ENCODE results near the gene CTDSPL2.
"Not testable (repeated sequence)": the region's sequence is repeated elsewhere in the genome, so short reads cannot be mapped to it uniquely, and the experiment has no call there.

Gene CTDSPL2

DNA sequence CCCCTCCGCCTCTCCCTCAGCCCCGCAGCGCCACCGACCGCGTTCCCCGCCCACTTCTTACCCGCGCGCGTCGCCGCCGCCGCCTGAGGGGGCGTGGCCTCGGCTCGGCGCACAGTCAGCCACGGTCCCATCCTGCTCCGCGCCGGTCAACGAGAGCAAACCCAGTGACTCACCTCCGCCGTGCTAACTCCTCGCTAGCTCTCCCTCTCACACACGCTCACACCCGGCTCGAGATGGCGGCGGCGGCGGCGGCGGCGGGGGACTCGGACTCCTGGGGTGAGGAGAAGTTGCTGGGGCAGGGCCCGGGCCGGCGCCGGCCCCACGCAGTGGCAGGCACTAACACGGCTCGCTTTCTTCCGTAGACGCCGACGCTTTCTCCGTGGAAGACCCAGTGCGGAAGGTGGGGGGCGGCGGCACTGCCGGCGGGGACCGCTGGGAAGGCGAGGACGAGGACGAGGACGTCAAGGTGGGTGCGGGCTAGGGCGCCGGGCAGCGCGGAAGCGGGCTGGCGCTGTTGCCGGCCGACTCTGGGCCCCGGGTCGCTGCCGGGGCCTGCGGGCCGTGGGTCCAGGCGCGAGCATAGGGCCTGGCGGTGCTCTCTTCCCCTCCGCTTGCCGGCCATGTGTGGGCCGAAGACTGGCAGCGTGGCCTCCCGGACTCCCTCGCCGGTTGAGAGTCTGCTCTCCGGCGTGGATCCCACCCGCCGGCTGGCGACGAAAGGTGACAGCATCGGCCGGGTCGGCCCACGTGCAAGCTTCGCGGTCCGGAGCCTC, 109.7 kb downstream of the CTDSPL2 start, which contains the start of gene EIF3J:
Gene EIF3J, plus strand, starts transcription at position 186 of the 773 bp plus-strand sequence. Its CDS starts 48 bp downstream, at position 234.
- Histone ChIP-seq H3K4me1 (ENCODE audit: control insufficient read depth, insufficient read depth, low read length) (peaks cover 2% of the 10 kb centered on the region), H3K4me3 (ENCODE audit: insufficient read depth, low read depth, low read length) (peak within 1 kb of the TSS; percentile 99), H3K27ac (ENCODE audit: insufficient read depth, low read depth, low read length, poor library complexity, severe bottlenecking) (peak within 1 kb of the TSS; percentile 88), H3K36me3 (ENCODE audit: control insufficient read depth, insufficient read depth, low read length) (no peaks in the 10 kb centered on the region), H3K9me3 (ENCODE audit: control insufficient read depth, low read length) (no peaks in the 10 kb centered on the region), H3K27me3 (ENCODE audit: control insufficient read depth, insufficient read depth, low read length, poor library complexity, severe bottlenecking) (no peaks in the 10 kb centered on the region)
- WGBS, 2 experiments: 0% methylated on average over 96 to 97 of the region's 97 CpGs

DNA sequence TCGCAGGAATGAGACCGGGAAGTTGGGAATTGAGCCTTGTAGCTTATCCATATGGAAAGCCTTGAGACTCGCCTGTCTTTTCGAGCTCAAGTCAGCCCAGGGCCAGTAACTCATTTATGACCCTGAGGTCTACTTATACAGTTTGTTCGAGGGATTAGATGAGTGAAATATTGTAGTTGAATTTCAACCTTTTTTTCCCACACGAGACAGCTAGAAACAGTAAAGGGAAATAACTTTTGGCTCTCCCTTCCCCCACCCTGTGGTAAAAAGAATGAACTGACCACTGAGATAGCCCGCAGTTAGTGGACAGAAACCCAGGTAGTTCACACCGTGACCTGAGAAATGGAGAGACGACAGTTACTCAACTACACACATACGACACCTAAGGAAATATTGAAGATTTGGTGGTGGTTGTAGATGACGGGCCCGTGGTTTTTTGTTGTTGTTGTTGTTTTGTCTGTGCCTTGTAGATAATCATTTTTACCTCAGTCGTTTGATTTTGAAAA, 110.4 kb downstream of the CTDSPL2 start:
- peak overlapping the region; percentile 99 for H3K4me3 ChIP-seq (ENCODE audit: insufficient read depth, low read depth, low read length)
- peaks cover 2% of the 10 kb centered on the region for H3K4me1 ChIP-seq (ENCODE audit: control insufficient read depth, insufficient read depth, low read length)
- H3K27me3 ChIP-seq (ENCODE audit: control insufficient read depth, insufficient read depth, low read length, poor library complexity, severe bottlenecking): no peaks in the 10 kb centered on the region
- H3K27ac ChIP-seq (ENCODE audit: insufficient read depth, low read depth, low read length, poor library complexity, severe bottlenecking): peak overlapping the region; percentile 88
- no peaks in the 10 kb centered on the region for H3K36me3 ChIP-seq (ENCODE audit: control insufficient read depth, insufficient read depth, low read length)
- 20 to 33% methylated on average over 9 to 13 of the region's 13 CpGs for WGBS, 2 experiments
- H3K9me3 ChIP-seq (ENCODE audit: control insufficient read depth, low read length): no peaks in the 10 kb centered on the region

DNA sequence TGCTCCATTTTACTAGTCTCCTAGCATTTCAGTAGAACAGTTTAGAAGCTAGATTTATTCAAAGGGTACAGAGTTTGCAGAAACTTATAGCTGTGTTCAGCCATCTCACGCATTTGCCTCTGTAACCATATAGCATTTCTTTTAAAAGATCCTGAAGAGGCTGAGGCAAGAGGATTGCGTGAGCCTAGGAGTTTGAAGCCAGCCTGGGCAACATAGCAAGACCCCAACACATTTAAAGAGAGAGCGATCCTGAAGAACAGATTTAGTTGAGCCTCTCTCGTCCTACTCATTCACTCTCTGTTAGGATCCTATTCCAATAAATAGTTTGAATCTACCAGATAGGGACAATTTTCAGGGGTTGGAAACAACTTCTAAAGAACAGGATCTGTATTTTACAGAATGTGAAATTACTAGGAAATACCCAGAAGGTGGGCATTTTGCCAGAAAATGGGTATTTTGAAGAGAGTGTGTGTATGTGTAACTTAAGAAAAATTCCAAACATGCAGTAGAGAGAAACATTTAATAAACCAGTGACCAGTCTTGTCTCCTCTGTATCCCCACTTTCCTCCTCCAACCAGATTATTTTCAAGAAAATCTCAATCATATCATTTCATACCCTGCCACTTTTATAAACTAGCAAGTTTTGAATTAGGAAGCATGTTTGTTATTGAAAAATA, 114.0 kb downstream of the CTDSPL2 start:
- Histone ChIP-seq H3K27me3 (ENCODE audit: control insufficient read depth, insufficient read depth, low read length, poor library complexity, severe bottlenecking) (no peaks in the 10 kb centered on the region), H3K9me3 (ENCODE audit: control insufficient read depth, low read length) (no peaks in the 10 kb centered on the region), H3K4me3 (ENCODE audit: insufficient read depth, low read depth, low read length) (no peak overlapping the region), H3K36me3 (ENCODE audit: control insufficient read depth, insufficient read depth, low read length) (no peaks in the 10 kb centered on the region), H3K27ac (ENCODE audit: insufficient read depth, low read depth, low read length, poor library complexity, severe bottlenecking) (no peak overlapping the region), H3K4me1 (ENCODE audit: control insufficient read depth, insufficient read depth, low read length) (peaks cover 2% of the 10 kb centered on the region)
- 95 to 97% methylated on average over 4 of the region's 4 CpGs for WGBS, 2 experiments

DNA sequence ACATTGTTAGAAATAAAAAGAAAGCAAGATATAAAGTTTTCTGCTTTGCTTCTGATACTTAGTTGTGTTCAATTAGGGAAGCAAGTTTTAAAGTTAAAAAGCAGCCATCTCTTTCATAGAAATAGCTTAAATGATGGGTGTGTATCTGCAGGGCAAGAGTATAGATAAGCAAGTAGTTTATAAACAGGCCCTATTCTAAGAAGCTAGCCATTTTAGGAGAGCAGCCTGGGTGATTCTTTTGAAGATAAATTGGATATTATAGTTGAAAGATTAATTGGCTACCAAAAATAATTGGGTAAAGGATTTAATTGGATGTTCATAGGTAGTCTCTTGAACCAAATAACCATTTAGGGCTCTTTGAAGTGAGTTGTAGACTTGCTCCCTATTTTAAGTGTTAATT, 115.2 kb downstream of the CTDSPL2 start:
- Histone ChIP-seq H3K27me3 (ENCODE audit: control insufficient read depth, insufficient read depth, low read length, poor library complexity, severe bottlenecking) (no peaks in the 10 kb centered on the region), H3K9me3 (ENCODE audit: control insufficient read depth, low read length) (no peaks in the 10 kb centered on the region), H3K4me1 (ENCODE audit: control insufficient read depth, insufficient read depth, low read length) (peaks cover 2% of the 10 kb centered on the region), H3K27ac (ENCODE audit: insufficient read depth, low read depth, low read length, poor library complexity, severe bottlenecking) (no peak overlapping the region), H3K4me3 (ENCODE audit: insufficient read depth, low read depth, low read length) (no peak overlapping the region), H3K36me3 (ENCODE audit: control insufficient read depth, insufficient read depth, low read length) (no peaks in the 10 kb centered on the region)

DNA sequence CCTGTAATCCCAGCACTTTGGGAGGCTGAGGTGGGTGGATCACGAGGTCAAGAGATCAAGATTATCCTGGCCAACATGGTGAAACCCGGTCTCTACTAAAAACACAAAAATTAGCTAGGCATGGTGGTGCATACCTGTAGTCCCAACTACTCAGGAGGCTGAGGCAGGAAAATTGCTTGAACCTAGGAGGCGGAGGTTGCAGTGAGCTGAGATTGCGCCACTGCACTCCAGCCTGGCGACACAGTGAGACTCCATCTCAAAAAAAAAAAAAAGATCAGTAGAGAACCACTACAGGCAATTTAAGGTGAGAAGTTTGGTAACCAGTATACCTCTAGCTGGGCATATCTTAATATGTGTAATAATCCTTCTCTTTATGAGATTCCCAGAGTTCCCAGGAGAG, 117.3 kb downstream of the CTDSPL2 start:
- H3K4me3 ChIP-seq (ENCODE audit: insufficient read depth, low read depth, low read length); H3K4me1 ChIP-seq (ENCODE audit: control insufficient read depth, insufficient read depth, low read length); H3K27me3 ChIP-seq (ENCODE audit: control insufficient read depth, insufficient read depth, low read length, poor library complexity, severe bottlenecking); H3K36me3 ChIP-seq (ENCODE audit: control insufficient read depth, insufficient read depth, low read length); H3K9me3 ChIP-seq (ENCODE audit: control insufficient read depth, low read length); H3K27ac ChIP-seq (ENCODE audit: insufficient read depth, low read depth, low read length, poor library complexity, severe bottlenecking): not testable (repeated sequence)
- WGBS, 2 experiments: 94 to 95% methylated on average over 5 of the region's 5 CpGs

DNA sequence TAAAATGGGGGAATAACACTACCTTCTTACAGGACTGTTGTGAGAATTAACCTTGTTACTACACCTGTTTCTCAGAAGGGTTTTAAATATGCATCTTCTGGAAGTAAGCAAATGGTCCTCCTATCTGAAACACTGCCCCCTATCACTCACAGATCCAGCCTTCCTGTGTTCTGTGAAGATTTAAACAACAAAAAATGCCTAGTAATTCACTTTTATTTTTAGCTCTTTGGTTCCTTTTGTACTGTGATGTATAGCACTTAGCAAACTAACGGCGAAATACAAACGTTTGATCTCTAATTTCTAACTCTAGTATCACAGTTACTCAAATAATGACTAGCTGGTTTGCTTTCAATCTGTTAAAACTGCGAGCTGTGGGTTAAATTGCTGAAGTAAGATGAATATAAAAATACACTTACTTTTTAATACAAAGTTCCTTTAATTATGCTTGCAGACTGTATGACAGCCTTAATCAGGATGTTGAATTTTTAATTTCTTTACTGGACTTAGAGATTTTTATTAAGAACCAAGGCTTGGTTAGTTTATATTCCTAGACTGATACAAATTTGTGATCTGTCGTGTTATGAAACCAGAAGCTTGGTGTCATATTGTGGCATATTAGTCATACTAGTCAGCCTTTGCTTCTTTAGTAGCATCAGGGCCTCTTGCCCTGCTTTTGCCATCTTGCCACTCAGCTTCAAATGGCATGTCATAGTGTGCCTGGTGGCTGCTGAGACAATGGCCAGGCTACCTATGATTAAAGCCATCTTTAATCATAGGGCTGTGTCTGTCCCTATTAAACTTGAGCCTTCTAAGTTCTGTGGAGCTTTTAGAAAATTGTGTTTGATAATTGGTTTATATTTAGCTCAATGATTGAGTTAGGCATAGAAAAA, 118.7 kb downstream of the CTDSPL2 start:
- Histone ChIP-seq H3K4me1 (ENCODE audit: control insufficient read depth, insufficient read depth, low read length) (no peaks in the 10 kb centered on the region), H3K9me3 (ENCODE audit: control insufficient read depth, low read length) (no peaks in the 10 kb centered on the region), H3K36me3 (ENCODE audit: control insufficient read depth, insufficient read depth, low read length) (peaks cover 8% of the 10 kb centered on the region), H3K27ac (ENCODE audit: insufficient read depth, low read depth, low read length, poor library complexity, severe bottlenecking) (no peak overlapping the region), H3K4me3 (ENCODE audit: insufficient read depth, low read depth, low read length) (no peak overlapping the region), H3K27me3 (ENCODE audit: control insufficient read depth, insufficient read depth, low read length, poor library complexity, severe bottlenecking) (no peaks in the 10 kb centered on the region)
- WGBS, 2 experiments: 91 to 94% methylated on average over 1 to 4 of the region's 5 CpGs

DNA sequence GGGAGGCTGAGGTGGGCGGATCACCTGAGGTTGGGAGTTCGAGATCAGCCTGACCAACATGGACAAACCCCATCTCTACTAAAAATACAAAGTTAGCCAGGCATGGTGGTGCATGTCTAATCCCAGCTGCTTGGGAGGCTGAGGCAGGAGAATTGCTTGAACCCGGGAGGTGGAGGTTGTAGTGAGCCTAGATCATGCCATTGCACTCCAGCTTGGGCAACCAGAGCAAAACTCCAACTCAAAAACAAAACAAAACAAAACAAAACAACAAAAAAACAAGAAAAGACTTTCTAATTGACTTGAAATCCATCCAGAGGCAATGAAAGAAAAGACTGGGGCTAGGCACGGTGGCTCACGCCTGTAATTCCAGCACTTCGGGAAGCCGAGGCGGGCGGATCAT, 121.7 kb downstream of the CTDSPL2 start:
- H3K9me3 ChIP-seq (ENCODE audit: control insufficient read depth, low read length); H3K27me3 ChIP-seq (ENCODE audit: control insufficient read depth, insufficient read depth, low read length, poor library complexity, severe bottlenecking); H3K27ac ChIP-seq (ENCODE audit: insufficient read depth, low read depth, low read length, poor library complexity, severe bottlenecking); H3K4me1 ChIP-seq (ENCODE audit: control insufficient read depth, insufficient read depth, low read length); H3K4me3 ChIP-seq (ENCODE audit: insufficient read depth, low read depth, low read length): not testable (repeated sequence)
- WGBS, 2 experiments: 87 to 93% methylated on average over 9 of the region's 9 CpGs
- H3K36me3 ChIP-seq (ENCODE audit: control insufficient read depth, insufficient read depth, low read length): peaks cover 27% of the 10 kb centered on the region

DNA sequence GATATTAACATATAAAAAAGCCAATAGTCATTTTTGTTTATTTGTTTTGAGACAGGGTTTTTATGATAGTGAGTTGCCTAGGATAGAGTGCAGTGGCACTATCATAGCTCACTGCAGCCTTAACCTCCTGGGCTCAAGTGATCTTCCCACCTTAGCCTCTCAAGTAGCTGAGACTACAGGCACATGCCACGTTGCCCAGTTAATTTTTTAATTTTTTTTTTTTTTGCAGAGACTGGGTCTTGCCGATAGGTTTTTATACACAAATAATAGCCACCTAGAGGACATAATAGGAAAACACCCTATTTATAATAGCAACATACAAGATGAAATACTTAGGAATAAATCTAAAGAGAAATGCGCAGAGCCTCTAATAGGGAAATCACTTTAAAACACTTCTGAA, 122.8 kb downstream of the CTDSPL2 start:
- H3K27ac ChIP-seq (ENCODE audit: insufficient read depth, low read depth, low read length, poor library complexity, severe bottlenecking): no peak overlapping the region
- WGBS, 2 experiments: 87 to 100% methylated on average over 2 of the region's 3 CpGs
- no peaks in the 10 kb centered on the region for H3K27me3 ChIP-seq (ENCODE audit: control insufficient read depth, insufficient read depth, low read length, poor library complexity, severe bottlenecking)
- peaks cover 34% of the 10 kb centered on the region for H3K36me3 ChIP-seq (ENCODE audit: control insufficient read depth, insufficient read depth, low read length)
- no peaks in the 10 kb centered on the region for H3K9me3 ChIP-seq (ENCODE audit: control insufficient read depth, low read length)
- H3K4me1 ChIP-seq (ENCODE audit: control insufficient read depth, insufficient read depth, low read length): no peaks in the 10 kb centered on the region
- H3K4me3 ChIP-seq (ENCODE audit: insufficient read depth, low read depth, low read length): no peak overlapping the region

DNA sequence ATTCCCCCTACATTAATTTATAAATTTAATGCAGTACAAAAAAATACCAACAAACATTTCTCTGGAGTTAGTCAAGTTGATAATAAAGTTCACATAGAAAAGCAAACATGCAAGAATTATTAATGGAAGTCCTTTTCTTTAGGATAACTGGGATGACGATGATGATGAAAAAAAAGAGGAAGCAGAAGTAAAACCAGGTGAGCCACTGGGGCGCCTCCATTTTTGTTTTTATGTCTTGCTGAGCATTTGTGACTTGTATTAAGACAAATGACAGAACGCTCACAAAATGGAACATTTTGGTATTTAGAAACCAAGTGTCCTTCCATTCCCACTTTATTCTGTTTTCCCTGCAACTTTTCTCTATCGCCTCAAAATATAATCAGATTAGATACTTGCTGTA, 123.3 kb downstream of the CTDSPL2 start:
- Histone ChIP-seq H3K36me3 (ENCODE audit: control insufficient read depth, insufficient read depth, low read length) (peaks cover 39% of the 10 kb centered on the region), H3K27me3 (ENCODE audit: control insufficient read depth, insufficient read depth, low read length, poor library complexity, severe bottlenecking) (no peaks in the 10 kb centered on the region), H3K4me3 (ENCODE audit: insufficient read depth, low read depth, low read length) (no peak overlapping the region), H3K27ac (ENCODE audit: insufficient read depth, low read depth, low read length, poor library complexity, severe bottlenecking) (no peak overlapping the region), H3K4me1 (ENCODE audit: control insufficient read depth, insufficient read depth, low read length) (no peaks in the 10 kb centered on the region), H3K9me3 (ENCODE audit: control insufficient read depth, low read length) (no peaks in the 10 kb centered on the region)
- WGBS, 2 experiments: 92 to 99% methylated on average over 3 to 4 of the region's 4 CpGs
